Measurements from ENCODE around the gene AKAP9.
"Not testable (repeated sequence)": the region's sequence is repeated elsewhere in the genome, so short reads cannot be mapped to it uniquely, and the experiment has no call there.

The AKAP9 gene

GRCh38 chr7:92137557-92137956 is 196.9 kb downstream of the AKAP9 start:
- DNase-seq, result no peak

GRCh38 chr7:92141161-92141560 is 200.5 kb downstream of the AKAP9 start:
- DNase-seq, result no peak

- DNase-seq, result not testable (repeated sequence)
Measured at GRCh38 chr7:92142791-92143190, 202.1 kb downstream of the AKAP9 start.

- DNase-seq, result not testable (repeated sequence)
Measured at GRCh38 chr7:92143192-92143880, 202.7 kb downstream of the AKAP9 start.

- no peak for DNase-seq
Measured at GRCh38 chr7:92149736-92150239, 209.1 kb downstream of the AKAP9 start.

GRCh38 chr7:92150450-92151017 is 209.9 kb downstream of the AKAP9 start:
- no peak for DNase-seq

- DNase-seq, result no peak
Measured at GRCh38 chr7:92155108-92155739, 214.6 kb downstream of the AKAP9 start.

GRCh38 chr7:92156990-92157389 is 216.3 kb downstream of the AKAP9 start:
- no peak for DNase-seq

GRCh38 chr7:92158660-92159575 is 218.3 kb downstream of the AKAP9 start:
- no peak for DNase-seq
